Activated CD8-positive, alpha-beta memory T cell treated with anti-CD3 and anti-CD28 coated beads for 48 hours (primary cell): ENCODE measurements around the gene YY1.
"Not testable (repeated sequence)": the region's sequence is repeated elsewhere in the genome, so short reads cannot be mapped to it uniquely, and the experiment has no call there.

Experiments
- DNase-seq, 3 experiments: peaks; one replicate each; pipeline ENCODE4 v3.0.0-alpha.2; 2020; ENCODE audit warnings: low read depth in 2 of 3, low spot score in 2 of 3

The YY1 gene

GRCh38 chr14:100283984-100284881 is 45.3 kb downstream of the YY1 start:
- no peak for DNase-seq

- DNase-seq: peak; percentile 64 to 66 (median 66)
Observed at GRCh38 chr14:100285021-100285912, 46.3 kb downstream of the YY1 start.

GRCh38 chr14:100285913-100286400 is 47.0 kb downstream of the YY1 start:
- DNase-seq: no peak

GRCh38 chr14:100286484-100287191 is 47.7 kb downstream of the YY1 start:
- no peak for DNase-seq

- DNase-seq: no peak
Observed at GRCh38 chr14:100287202-100287997, 48.5 kb downstream of the YY1 start.

- DNase-seq: not testable (repeated sequence)
Observed at GRCh38 chr14:100287998-100288295, 49.0 kb downstream of the YY1 start.

GRCh38 chr14:100288382-100289185 is 49.6 kb downstream of the YY1 start:
- no peak for DNase-seq

- DNase-seq: no peak
Observed at GRCh38 chr14:100289916-100290606, 51.1 kb downstream of the YY1 start.

- DNase-seq: no peak
Observed at GRCh38 chr14:100290607-100291304, 51.8 kb downstream of the YY1 start.

- no peak for DNase-seq
Observed at GRCh38 chr14:100291305-100292075, 52.5 kb downstream of the YY1 start.

GRCh38 chr14:100292301-100292775 is 53.4 kb downstream of the YY1 start:
- DNase-seq: no peak

GRCh38 chr14:100292776-100293461 is 54.0 kb downstream of the YY1 start:
- DNase-seq: no peak

- no peak for DNase-seq
Observed at GRCh38 chr14:100293497-100294212, 54.7 kb downstream of the YY1 start.

- no peak for DNase-seq
Observed at GRCh38 chr14:100294213-100294962, 55.4 kb downstream of the YY1 start.

- no peak for DNase-seq
Observed at GRCh38 chr14:100294963-100295330, 56.0 kb downstream of the YY1 start.
